Erythroblast (primary cell): Measurements from ENCODE around the gene TRMU.

ENCODE experiments used
- GATA1 ChIP-seq: IDR thresholded peaks from 2 replicates; pipeline ENCODE4 v1.6.1; 2011; ENCODE audit warnings: low read depth, mild to moderate bottlenecking, control low read depth, low read length, moderate library complexity
- POLR2A ChIP-seq: IDR thresholded peaks from 2 replicates; pipeline ENCODE4 v1.6.1; 2011; ENCODE audit warnings: mild to moderate bottlenecking, low read length

- TF ChIP-seq POLR2A: no peak
- TF ChIP-seq GATA1: no peak
Measured at GRCh38 chr22:46350121-46350520, 14.6 kb downstream of the TRMU start.
